ENCODE results near the gene STRAP.

The STRAP gene

DNA sequence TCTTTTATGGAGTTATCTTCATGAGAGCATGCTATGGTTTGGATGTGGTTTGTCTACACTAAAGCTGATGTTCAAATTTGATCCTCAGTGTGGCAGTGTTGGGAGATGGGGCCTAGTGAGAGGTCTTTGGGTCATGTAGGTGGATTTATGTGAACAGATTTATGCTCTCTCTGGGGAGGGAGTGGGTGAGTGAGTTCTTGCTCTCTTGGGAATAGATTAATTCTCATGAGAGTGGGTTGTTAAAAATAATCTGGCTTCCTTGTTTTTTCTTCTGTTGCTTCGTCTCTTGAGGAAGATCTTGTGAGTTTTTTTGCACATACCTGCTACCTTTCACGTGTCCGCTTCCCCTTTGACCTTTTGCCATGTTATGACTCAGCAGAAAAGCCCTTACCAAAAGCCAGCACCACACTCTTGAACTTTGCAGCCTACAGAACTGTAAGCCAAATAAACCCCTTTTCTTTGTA, 49.4 kb downstream of the STRAP start:
- Histone ChIP-seq H3K27me3 (no peaks in the 10 kb centered on the region), H3K9me3 (no peaks in the 10 kb centered on the region), H3K4me3 (no peak overlapping the region), H3K27ac (no peak overlapping the region), H3K4me1 (peaks cover 0 to 18% (median 7%) of the 10 kb centered on the region in 4 donors), H3K36me3 (no peaks in the 10 kb centered on the region)
- no peak for TF ChIP-seq CTCF (IDR thresholded peaks at IDR 0.05)
- intact Hi-C loops (cut with DNase I; ENCODE audit: low total_unique reads) = no loop called here
- no peak for DNase-seq

DNA sequence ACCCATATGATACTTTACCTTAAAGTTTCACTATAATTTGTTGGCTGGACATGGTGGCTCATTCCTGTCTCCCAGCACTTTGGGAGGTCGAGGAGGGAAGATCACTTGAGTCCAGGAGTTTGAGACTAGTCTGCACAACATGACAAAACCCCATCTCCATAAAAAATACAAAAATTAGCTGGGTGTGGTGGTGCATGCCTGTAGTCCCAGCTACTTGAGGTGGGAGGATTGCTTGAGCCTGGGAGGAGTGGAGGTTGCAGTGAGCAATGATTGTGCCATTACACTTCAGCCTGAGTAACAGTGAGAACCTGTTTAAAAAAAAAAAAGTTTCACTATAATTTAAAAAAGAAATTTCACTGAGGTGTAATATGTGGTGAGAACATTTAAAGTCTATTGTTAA, 50.1 kb downstream of the STRAP start:
- H3K27ac ChIP-seq = no peak overlapping the region
- no peak for TF ChIP-seq CTCF (IDR thresholded peaks at IDR 0.05)
- peaks cover 0 to 18% (median 7%) of the 10 kb centered on the region in 4 donors for H3K4me1 ChIP-seq
- no peak overlapping the region for H3K4me3 ChIP-seq
- no peaks in the 10 kb centered on the region for H3K9me3 ChIP-seq
- intact Hi-C loops (cut with DNase I; ENCODE audit: low total_unique reads) = no loop called here
- H3K27me3 ChIP-seq = no peaks in the 10 kb centered on the region
- H3K36me3 ChIP-seq = no peaks in the 10 kb centered on the region
- DNase-seq = no peak

DNA sequence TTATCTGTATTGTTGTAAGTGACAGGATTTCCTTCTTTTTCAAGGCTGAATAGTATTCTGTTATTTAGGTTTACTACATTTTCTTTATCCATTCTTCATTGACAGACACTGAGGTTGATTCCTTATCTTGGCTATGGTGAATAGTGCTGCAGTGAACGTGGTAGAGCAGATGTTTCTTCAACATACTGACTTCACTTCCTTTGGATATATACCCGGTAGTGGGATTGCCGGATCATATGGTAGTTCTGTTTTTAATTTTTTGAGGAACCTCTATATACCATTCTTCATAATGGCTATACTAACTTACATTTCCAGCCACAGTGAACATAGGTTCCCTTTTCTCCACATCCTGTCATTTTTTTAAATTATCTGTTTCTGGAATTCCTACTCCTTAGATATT, 50.8 kb downstream of the STRAP start:
- intact Hi-C loops (cut with DNase I; ENCODE audit: low total_unique reads) = no loop called here
- no peak for TF ChIP-seq CTCF (IDR thresholded peaks at IDR 0.05)
- no peak overlapping the region for H3K27ac ChIP-seq

GRCh38 chr12:15933751-15934150, 51.6 kb downstream of the STRAP start:
- no peak overlapping the region for H3K4me3 ChIP-seq
- peaks cover 0 to under 1% (median 0%) of the 10 kb centered on the region in 3 donors for H3K36me3 ChIP-seq
- H3K9me3 ChIP-seq = peaks cover 0 to 3% (median under 1%) of the 10 kb centered on the region in 3 donors
- no peak for TF ChIP-seq CTCF (IDR thresholded peaks at IDR 0.05)
- no peak for DNase-seq
- intact Hi-C loops (cut with DNase I; ENCODE audit: low total_unique reads) = no loop called here
- H3K27me3 ChIP-seq = no peaks in the 10 kb centered on the region
- no peak overlapping the region for H3K27ac ChIP-seq
- peaks cover 0 to 11% (median 4%) of the 10 kb centered on the region in 4 donors for H3K4me1 ChIP-seq

More for the DNA sequence above, 50.8 kb downstream of the STRAP start:
- no peaks in the 10 kb centered on the region for H3K9me3 ChIP-seq
- DNase-seq = no peak
- H3K36me3 ChIP-seq = no peaks in the 10 kb centered on the region
- H3K4me3 ChIP-seq = no peak overlapping the region
- no peaks in the 10 kb centered on the region for H3K27me3 ChIP-seq
- peaks cover 0 to 18% (median 7%) of the 10 kb centered on the region in 4 donors for H3K4me1 ChIP-seq

- DNase-seq = no peak
- intact Hi-C loops (cut with DNase I; ENCODE audit: low total_unique reads) = no loop called here
- TF ChIP-seq CTCF (IDR thresholded peaks at IDR 0.05) = no peak
- no peaks in the 10 kb centered on the region for H3K27me3 ChIP-seq
- no peak overlapping the region for H3K4me3 ChIP-seq
- H3K27ac ChIP-seq = no peak overlapping the region
- peaks cover 0 to 8% (median 6%) of the 10 kb centered on the region in 3 donors for H3K9me3 ChIP-seq
- H3K36me3 ChIP-seq = peaks cover 0 to 5% (median 0%) of the 10 kb centered on the region in 3 donors
- peaks cover 0 to 3% (median under 1%) of the 10 kb centered on the region in 4 donors for H3K4me1 ChIP-seq
These were observed 54.6 kb downstream of the STRAP start for GRCh38 chr12:15936751-15937150.

- no peak for DNase-seq
- peaks cover 0 to 8% (median 6%) of the 10 kb centered on the region in 3 donors for H3K9me3 ChIP-seq
- H3K4me3 ChIP-seq = no peak overlapping the region
- intact Hi-C loops (cut with DNase I; ENCODE audit: low total_unique reads) = no loop called here
- H3K36me3 ChIP-seq = peaks cover 0 to 5% (median 0%) of the 10 kb centered on the region in 3 donors
- H3K4me1 ChIP-seq = no peaks in the 10 kb centered on the region
- H3K27me3 ChIP-seq = no peaks in the 10 kb centered on the region
- TF ChIP-seq CTCF (IDR thresholded peaks at IDR 0.05) = no peak
- no peak overlapping the region for H3K27ac ChIP-seq
These were observed 55.7 kb downstream of the STRAP start for GRCh38 chr12:15937902-15938301.
